WTC11 (cell line): ENCODE measurements around the gene SIAH3. TPM values are rescaled to one million over a fixed set of nuclear protein-coding genes. Genes with fewer than 3 reads are reported as not detected.
A peak's percentile ranks its signal among the peaks of the same experiment; 100 is the strongest.

Source experiments
- ATAC-seq: fragments of 200-7000 bp; cut with Tn5 transposase; 2 replicates; pipeline ENCODE4 v1.10.0; 2021; ENCODE audit warnings: mild to moderate bottlenecking, moderate library complexity
- CTCF ChIA-PET: fragments of 300-600 bp; sonication (Branson Sonifier 250); formaldehyde crosslinking; loops from one replicate; lab custom pipeline; 2021; ENCODE audit warnings: antibody characterized with exemption; lab: Charles Lee
- POLR2A ChIA-PET: fragments of 350-600 bp; sonication (Branson Sonifier 250); formaldehyde crosslinking; loops from one replicate; lab custom pipeline; 2021; ENCODE audit warnings: antibody characterized with exemption; lab: Charles Lee
- DNase-seq: peaks from one replicate; pipeline ENCODE4 v3.0.0; 2021; ENCODE audit warnings: low spot score
- H3K27ac Mint-ChIP-seq: 2 replicates; pipeline ENCODE4 v1.8.0; 2021; ENCODE audit warnings: mixed read lengths
- H3K27me3 Mint-ChIP-seq: 2 replicates; pipeline ENCODE4 v1.8.0; 2021; ENCODE audit warnings: low read depth, mild to moderate bottlenecking, moderate library complexity, mixed read lengths
- H3K36me3 Mint-ChIP-seq: 2 replicates; pipeline ENCODE4 v1.8.0; 2021; ENCODE audit warnings: mixed read lengths
- H3K4me1 Mint-ChIP-seq: 2 replicates; pipeline ENCODE4 v1.8.0; 2022; ENCODE audit warnings: mixed read lengths
- H3K4me3 Mint-ChIP-seq: 2 replicates; pipeline ENCODE4 v1.8.0; 2021; ENCODE audit warnings: mild to moderate bottlenecking, moderate library complexity, mixed read lengths
- H3K9me3 Mint-ChIP-seq: 2 replicates; pipeline ENCODE4 v1.8.0; 2021; ENCODE audit warnings: mixed read lengths
- ERG ChIP-seq: fragments of 250-450 bp; sonication (Bioruptor Pico); IDR thresholded peaks from 2 replicates; pipeline ENCODE4 v1.8.0; 2021; ENCODE audit warnings: mild to moderate bottlenecking
- NFATC4 ChIP-seq: fragments of 250-450 bp; sonication (Bioruptor Pico); IDR thresholded peaks from 2 replicates; pipeline ENCODE4 v1.9.0; 2021; ENCODE audit warnings: mild to moderate bottlenecking
- NFE2L1 ChIP-seq: sonication (generic); formaldehyde crosslinking; IDR thresholded peaks from 2 replicates; pipeline ENCODE4 v1.8.1; 2023; ENCODE audit warnings: missing genetic modification reagents
- NR1H2 ChIP-seq: sonication (generic); formaldehyde crosslinking; IDR thresholded peaks from 2 replicates; pipeline ENCODE4 v1.9.0; 2021; ENCODE audit warnings: mild to moderate bottlenecking, moderate library complexity, missing genetic modification reagents
- SMAD4 ChIP-seq: sonication (generic); formaldehyde crosslinking; IDR thresholded peaks from 2 replicates; pipeline ENCODE4 v1.8.0; 2022; ENCODE audit warnings: mild to moderate bottlenecking, missing genetic modification reagents
- SOX15 ChIP-seq: fragments of 250-450 bp; sonication (Bioruptor Pico); IDR thresholded peaks from 2 replicates; pipeline ENCODE4 v1.9.0; 2021; ENCODE audit warnings: mild to moderate bottlenecking
- ZBTB21 ChIP-seq: sonication (generic); formaldehyde crosslinking; IDR thresholded peaks from 2 replicates; pipeline ENCODE4 v1.8.1; 2023; ENCODE audit warnings: mild to moderate bottlenecking, missing genetic modification reagents, borderline replicate concordance
- ZBTB43 ChIP-seq: sonication (generic); formaldehyde crosslinking; IDR thresholded peaks from 2 replicates; pipeline ENCODE4 v1.8.1; 2023; ENCODE audit warnings: mild to moderate bottlenecking, missing genetic modification reagents
- ZNF219 ChIP-seq: sonication (generic); formaldehyde crosslinking; IDR thresholded peaks from 2 replicates; pipeline ENCODE4 v1.8.0; 2023; ENCODE audit warnings: missing genetic modification reagents, mild to moderate bottlenecking, borderline replicate concordance
- ZNF317 ChIP-seq: sonication (generic); formaldehyde crosslinking; IDR thresholded peaks from 2 replicates; pipeline ENCODE4 v1.8.1; 2023; ENCODE audit warnings: low read depth, mild to moderate bottlenecking, moderate library complexity, missing genetic modification reagents, borderline replicate concordance
- ZNF532 ChIP-seq: fragments of 250-450 bp; sonication (Bioruptor Pico); IDR thresholded peaks from 2 replicates; pipeline ENCODE4 v1.9.0; 2021; ENCODE audit warnings: mild to moderate bottlenecking, borderline replicate concordance
- total RNA-seq: library from RNA; stranded (reverse); gene quantifications from 3 replicates; pipeline ENCODE4 v1.2.3, GENCODE V29; 2021
- TF ChIP-seq, protein P1 (sequence below): sonication (generic); formaldehyde crosslinking; IDR thresholded peaks from 2 replicates; pipeline ENCODE4 v1.8.0; 2022; ENCODE audit warnings: mild to moderate bottlenecking, missing genetic modification reagents
- TF ChIP-seq, protein P2 (sequence below): sonication (generic); formaldehyde crosslinking; IDR thresholded peaks from 2 replicates; pipeline ENCODE4 v1.8.1; 2023; ENCODE audit warnings: mild to moderate bottlenecking, moderate library complexity, missing genetic modification reagents
- TF ChIP-seq, protein P3 (sequence below): sonication (generic); formaldehyde crosslinking; IDR thresholded peaks from 2 replicates; pipeline ENCODE4 v1.8.0; 2022; ENCODE audit warnings: missing genetic modification reagents
- TF ChIP-seq, protein P4 (sequence below): sonication (generic); formaldehyde crosslinking; IDR thresholded peaks from 2 replicates; pipeline ENCODE4 v1.8.1; 2023; ENCODE audit warnings: mild to moderate bottlenecking, missing genetic modification reagents
- TF ChIP-seq, protein P5 (sequence below): sonication (generic); formaldehyde crosslinking; IDR thresholded peaks from 2 replicates; pipeline ENCODE4 v1.8.0; 2023; ENCODE audit warnings: missing genetic modification reagents
- TF ChIP-seq, protein P6 (sequence below): sonication (generic); formaldehyde crosslinking; IDR thresholded peaks from 2 replicates; pipeline ENCODE4 v1.8.1; 2022; ENCODE audit warnings: low read depth, mild to moderate bottlenecking, moderate library complexity, missing genetic modification reagents, borderline replicate concordance

The SIAH3 gene
- total RNA-seq, 1 experiment from 2014 or later = 0.31 TPM

- TF ChIP-seq NR1H2 (CRISPR knock-in tag) (no peak), ZNF317 (CRISPR knock-in tag) (no peak), ZNF219 (CRISPR knock-in tag) (no peak), SOX15 (CRISPR knock-in tag) (no peak), NFATC4 (CRISPR knock-in tag) (no peak), ZBTB21 (CRISPR knock-in tag) (no peak), NFE2L1 (CRISPR knock-in tag) (no peak)
- TF ChIP-seq, protein P1, sequence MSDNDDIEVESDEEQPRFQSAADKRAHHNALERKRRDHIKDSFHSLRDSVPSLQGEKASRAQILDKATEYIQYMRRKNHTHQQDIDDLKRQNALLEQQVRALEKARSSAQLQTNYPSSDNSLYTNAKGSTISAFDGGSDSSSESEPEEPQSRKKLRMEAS (CRISPR knock-in tag) = no peak
- TF ChIP-seq, protein P2, sequence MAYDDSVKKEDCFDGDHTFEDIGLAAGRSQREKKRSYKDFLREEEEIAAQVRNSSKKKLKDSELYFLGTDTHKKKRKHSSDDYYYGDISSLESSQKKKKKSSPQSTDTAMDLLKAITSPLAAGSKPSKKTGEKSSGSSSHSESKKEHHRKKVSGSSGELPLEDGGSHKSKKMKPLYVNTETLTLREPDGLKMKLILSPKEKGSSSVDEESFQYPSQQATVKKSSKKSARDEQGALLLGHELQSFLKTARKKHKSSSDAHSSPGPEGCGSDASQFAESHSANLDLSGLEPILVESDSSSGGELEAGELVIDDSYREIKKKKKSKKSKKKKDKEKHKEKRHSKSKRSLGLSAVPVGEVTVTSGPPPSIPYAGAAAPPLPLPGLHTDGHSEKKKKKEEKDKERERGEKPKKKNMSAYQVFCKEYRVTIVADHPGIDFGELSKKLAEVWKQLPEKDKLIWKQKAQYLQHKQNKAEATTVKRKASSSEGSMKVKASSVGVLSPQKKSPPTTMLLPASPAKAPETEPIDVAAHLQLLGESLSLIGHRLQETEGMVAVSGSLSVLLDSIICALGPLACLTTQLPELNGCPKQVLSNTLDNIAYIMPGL (CRISPR knock-in tag) = no peak
- TF ChIP-seq, protein P3, sequence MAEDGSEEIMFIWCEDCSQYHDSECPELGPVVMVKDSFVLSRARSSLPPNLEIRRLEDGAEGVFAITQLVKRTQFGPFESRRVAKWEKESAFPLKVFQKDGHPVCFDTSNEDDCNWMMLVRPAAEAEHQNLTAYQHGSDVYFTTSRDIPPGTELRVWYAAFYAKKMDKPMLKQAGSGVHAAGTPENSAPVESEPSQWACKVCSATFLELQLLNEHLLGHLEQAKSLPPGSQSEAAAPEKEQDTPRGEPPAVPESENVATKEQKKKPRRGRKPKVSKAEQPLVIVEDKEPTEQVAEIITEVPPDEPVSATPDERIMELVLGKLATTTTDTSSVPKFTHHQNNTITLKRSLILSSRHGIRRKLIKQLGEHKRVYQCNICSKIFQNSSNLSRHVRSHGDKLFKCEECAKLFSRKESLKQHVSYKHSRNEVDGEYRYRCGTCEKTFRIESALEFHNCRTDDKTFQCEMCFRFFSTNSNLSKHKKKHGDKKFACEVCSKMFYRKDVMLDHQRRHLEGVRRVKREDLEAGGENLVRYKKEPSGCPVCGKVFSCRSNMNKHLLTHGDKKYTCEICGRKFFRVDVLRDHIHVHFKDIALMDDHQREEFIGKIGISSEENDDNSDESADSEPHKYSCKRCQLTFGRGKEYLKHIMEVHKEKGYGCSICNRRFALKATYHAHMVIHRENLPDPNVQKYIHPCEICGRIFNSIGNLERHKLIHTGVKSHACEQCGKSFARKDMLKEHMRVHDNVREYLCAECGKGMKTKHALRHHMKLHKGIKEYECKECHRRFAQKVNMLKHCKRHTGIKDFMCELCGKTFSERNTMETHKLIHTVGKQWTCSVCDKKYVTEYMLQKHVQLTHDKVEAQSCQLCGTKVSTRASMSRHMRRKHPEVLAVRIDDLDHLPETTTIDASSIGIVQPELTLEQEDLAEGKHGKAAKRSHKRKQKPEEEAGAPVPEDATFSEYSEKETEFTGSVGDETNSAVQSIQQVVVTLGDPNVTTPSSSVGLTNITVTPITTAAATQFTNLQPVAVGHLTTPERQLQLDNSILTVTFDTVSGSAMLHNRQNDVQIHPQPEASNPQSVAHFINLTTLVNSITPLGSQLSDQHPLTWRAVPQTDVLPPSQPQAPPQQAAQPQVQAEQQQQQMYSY = no peak
- TF ChIP-seq, protein P4, sequence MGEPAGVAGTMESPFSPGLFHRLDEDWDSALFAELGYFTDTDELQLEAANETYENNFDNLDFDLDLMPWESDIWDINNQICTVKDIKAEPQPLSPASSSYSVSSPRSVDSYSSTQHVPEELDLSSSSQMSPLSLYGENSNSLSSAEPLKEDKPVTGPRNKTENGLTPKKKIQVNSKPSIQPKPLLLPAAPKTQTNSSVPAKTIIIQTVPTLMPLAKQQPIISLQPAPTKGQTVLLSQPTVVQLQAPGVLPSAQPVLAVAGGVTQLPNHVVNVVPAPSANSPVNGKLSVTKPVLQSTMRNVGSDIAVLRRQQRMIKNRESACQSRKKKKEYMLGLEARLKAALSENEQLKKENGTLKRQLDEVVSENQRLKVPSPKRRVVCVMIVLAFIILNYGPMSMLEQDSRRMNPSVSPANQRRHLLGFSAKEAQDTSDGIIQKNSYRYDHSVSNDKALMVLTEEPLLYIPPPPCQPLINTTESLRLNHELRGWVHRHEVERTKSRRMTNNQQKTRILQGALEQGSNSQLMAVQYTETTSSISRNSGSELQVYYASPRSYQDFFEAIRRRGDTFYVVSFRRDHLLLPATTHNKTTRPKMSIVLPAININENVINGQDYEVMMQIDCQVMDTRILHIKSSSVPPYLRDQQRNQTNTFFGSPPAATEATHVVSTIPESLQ (CRISPR knock-in tag) = no peak
- TF ChIP-seq, protein P5, sequence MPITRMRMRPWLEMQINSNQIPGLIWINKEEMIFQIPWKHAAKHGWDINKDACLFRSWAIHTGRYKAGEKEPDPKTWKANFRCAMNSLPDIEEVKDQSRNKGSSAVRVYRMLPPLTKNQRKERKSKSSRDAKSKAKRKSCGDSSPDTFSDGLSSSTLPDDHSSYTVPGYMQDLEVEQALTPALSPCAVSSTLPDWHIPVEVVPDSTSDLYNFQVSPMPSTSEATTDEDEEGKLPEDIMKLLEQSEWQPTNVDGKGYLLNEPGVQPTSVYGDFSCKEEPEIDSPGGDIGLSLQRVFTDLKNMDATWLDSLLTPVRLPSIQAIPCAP (CRISPR knock-in tag) = no peak
- peaks cover 38% of the 10 kb centered on the region for H3K27me3 Mint-ChIP-seq
- H3K9me3 Mint-ChIP-seq = peaks cover 11% of the 10 kb centered on the region
- ATAC-seq (peak; percentile 25; the same call in 1 of the 2 replicates), DNase-seq (peak; percentile 35)
- H3K4me3 Mint-ChIP-seq = no peak overlapping the region
- peaks cover 48% of the 10 kb centered on the region for H3K4me1 Mint-ChIP-seq
- peaks cover 8% of the 10 kb centered on the region; the same call in 1 of the 2 replicates for H3K36me3 Mint-ChIP-seq
- ChIA-PET POLR2A (no interaction called here), CTCF (interaction anchor here (2.9 kb wide), 1 partner anchor 27 kb away, joined by 12 read pairs; no protein-coding TSS in a partner anchor)
- H3K27ac Mint-ChIP-seq = no peak overlapping the region
Measured at GRCh38 chr13:45852494-45852893, 941 bp upstream of the SIAH3 start.

- Mint-ChIP-seq H3K27me3 (peaks cover 38% of the 10 kb centered on the region), H3K4me3 (peak overlapping the region; percentile 73), H3K36me3 (peaks cover 8% of the 10 kb centered on the region; the same call in 1 of the 2 replicates), H3K4me1 (peaks cover 54% of the 10 kb centered on the region), H3K27ac (no peak overlapping the region), H3K9me3 (peaks cover 11% of the 10 kb centered on the region)
- CTCF ChIA-PET = interaction anchor here (2.9 kb wide), 1 partner anchor 27 kb away, joined by 12 read pairs; no protein-coding TSS in a partner anchor
- POLR2A ChIA-PET = no interaction called here
- no peak for ATAC-seq
- no peak for DNase-seq
- TF ChIP-seq, protein P6, sequence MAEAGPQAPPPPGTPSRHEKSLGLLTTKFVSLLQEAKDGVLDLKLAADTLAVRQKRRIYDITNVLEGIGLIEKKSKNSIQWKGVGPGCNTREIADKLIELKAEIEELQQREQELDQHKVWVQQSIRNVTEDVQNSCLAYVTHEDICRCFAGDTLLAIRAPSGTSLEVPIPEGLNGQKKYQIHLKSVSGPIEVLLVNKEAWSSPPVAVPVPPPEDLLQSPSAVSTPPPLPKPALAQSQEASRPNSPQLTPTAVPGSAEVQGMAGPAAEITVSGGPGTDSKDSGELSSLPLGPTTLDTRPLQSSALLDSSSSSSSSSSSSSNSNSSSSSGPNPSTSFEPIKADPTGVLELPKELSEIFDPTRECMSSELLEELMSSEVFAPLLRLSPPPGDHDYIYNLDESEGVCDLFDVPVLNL (CRISPR knock-in tag) = no peak
- TF ChIP-seq SMAD4 (CRISPR knock-in tag) (no peak), ERG (CRISPR knock-in tag) (no peak), ZNF532 (no peak), ZBTB43 (CRISPR knock-in tag) (no peak)
Measured at GRCh38 chr13:45851956-45852355, 403 bp upstream of the SIAH3 start.
